GF-D8 (cell line): Measurements from ENCODE around the gene GUCY2F.

Source experiments
- DNase-seq: peaks from one replicate; lab custom pipeline; 2025; lab: John Stamatoyannopoulos, UW

GUCY2F gene

DNA sequence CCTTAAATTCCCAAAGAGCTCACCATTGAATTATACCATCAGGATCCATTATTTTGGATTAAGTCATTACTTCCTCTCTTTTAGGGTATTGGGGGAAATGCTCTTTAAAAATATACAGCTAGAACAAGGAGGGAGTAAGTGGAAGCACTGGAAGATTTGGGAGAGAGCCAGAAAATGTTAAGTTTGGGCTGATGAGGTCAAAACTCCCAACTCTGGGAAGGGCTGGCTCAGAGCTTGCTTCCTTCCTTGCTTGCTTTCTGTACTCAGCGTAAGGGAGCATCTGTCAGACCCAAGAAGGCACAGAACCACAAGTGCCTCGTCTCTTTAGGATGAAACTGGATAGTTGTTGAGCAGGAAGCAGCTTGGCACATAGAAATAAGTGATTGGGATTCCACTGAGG is 138.2 kb downstream of the GUCY2F start:
- DNase-seq, result no peak

- DNase-seq, result no peak
Measured at GRCh38 chrX:109336141-109336540, 145.7 kb downstream of the GUCY2F start.

- DNase-seq, result no peak
Measured at GRCh38 chrX:109327251-109327650, 154.6 kb downstream of the GUCY2F start.
